OCI-LY7 (cell line): ENCODE data around the gene FGR. TPM values are rescaled to one million over a fixed set of nuclear protein-coding genes. Genes with fewer than 3 reads are reported as not detected.

Source experiments
- BruUV-seq: library from RNA; stranded (reverse); fragments of 400-500 nt; replicated peaks from 2 replicates; lab custom pipeline; 2021; lab: Mats Ljungman, UMichigan
- CTCF ChIA-PET: fragments of 300-600 bp; sonication (Branson Sonifier 250); formaldehyde crosslinking; loops from one replicate; lab custom pipeline; 2022; ENCODE audit warnings: antibody characterized with exemption; ENCODE audit not compliant: unreplicated experiment; lab: Charles Lee
- POLR2A ChIA-PET: fragments of 300-600 bp; sonication (Branson Sonifier 250); formaldehyde crosslinking; loops from one replicate; lab custom pipeline; 2022; ENCODE audit warnings: antibody characterized with exemption; lab: Charles Lee
- DNase-seq: peaks from one replicate; pipeline ENCODE4 v3.0.0-alpha.2; 2015; ENCODE audit warnings: low spot score
- H2AFZ ChIP-seq: fragments of 200-600 bp; sonication (generic), shearing (Covaris generic); 2 replicates; pipeline ENCODE4 v1.6.1; 2014; ENCODE audit warnings: mild to moderate bottlenecking, antibody characterized with exemption, low read length, moderate library complexity
- H3K27ac ChIP-seq: fragments of 200-600 bp; sonication (generic); 2 replicates; pipeline ENCODE4 v1.5.1; 2014; ENCODE audit warnings: mixed run types, low read depth, mild to moderate bottlenecking, moderate library complexity, low read length, inconsistent platforms; ENCODE audit not compliant: poor library complexity, severe bottlenecking
- H3K36me3 ChIP-seq: fragments of 200-600 bp; sonication (generic); 2 replicates; pipeline ENCODE4 v1.6.1; 2014; ENCODE audit warnings: mild to moderate bottlenecking, antibody characterized with exemption, low read length, moderate library complexity, mixed read lengths; ENCODE audit not compliant: insufficient read depth
- H3K4me1 ChIP-seq: fragments of 200-600 bp; sonication (generic); 2 replicates; pipeline ENCODE4 v1.5.1; 2014; ENCODE audit warnings: mild to moderate bottlenecking, low read length; ENCODE audit not compliant: insufficient read depth, poor library complexity, severe bottlenecking
- H3K4me2 ChIP-seq: fragments of 200-600 bp; sonication (generic); 2 replicates; pipeline ENCODE4 v1.6.1; 2014; ENCODE audit warnings: mild to moderate bottlenecking, low read length
- H3K4me3 ChIP-seq: fragments of 200-600 bp; sonication (generic); 2 replicates; pipeline ENCODE4 v1.5.1; 2014; ENCODE audit warnings: mild to moderate bottlenecking, low read depth, low read length; ENCODE audit not compliant: poor library complexity, severe bottlenecking
- H3K79me2 ChIP-seq: fragments of 200-600 bp; sonication (generic); 2 replicates; pipeline ENCODE4 v1.6.1; 2016; ENCODE audit warnings: low read depth, mild to moderate bottlenecking, low read length, moderate library complexity, mixed read lengths; ENCODE audit not compliant: insufficient read depth
- H3K9me2 ChIP-seq: fragments of 200-600 bp; sonication (generic); 2 replicates; pipeline ENCODE4 v1.6.1; 2016; ENCODE audit warnings: mild to moderate bottlenecking, low read length, mixed read lengths; ENCODE audit not compliant: insufficient read depth
- H3K9me3 ChIP-seq: fragments of 200-600 bp; sonication (generic); 2 replicates; pipeline ENCODE4 v1.6.1; 2014; ENCODE audit warnings: mild to moderate bottlenecking, mixed run types, low read length, mixed read lengths
- H4K20me1 ChIP-seq: fragments of 200-600 bp; sonication (generic); 2 replicates; pipeline ENCODE4 v1.6.1; 2014; ENCODE audit warnings: mild to moderate bottlenecking, antibody characterized with exemption, low read length, moderate library complexity, mixed read lengths; ENCODE audit not compliant: insufficient read depth
- EZH2phosphoT487 ChIP-seq: fragments of 200-600 bp; sonication (generic); IDR thresholded peaks from 2 replicates; pipeline ENCODE4 v1.6.1; 2018; ENCODE audit warnings: low read depth, borderline replicate concordance, mild to moderate bottlenecking, mixed run types, antibody characterized with exemption, low read length, moderate library complexity, mixed read lengths
- intact Hi-C: fragments of 100-400 bp; cut with micrococcal nuclease; formaldehyde crosslinking; loops from one replicate; pipeline ENCODE4 v1.10.0; 2022; ENCODE audit not compliant: unreplicated experiment
- total RNA-seq, 2 experiments: library from RNA; depleted of rRNA in 1 of 2; stranded (reverse); fragments of >200 nt in 1 of 2; shearing (Covaris generic) in 1 of 2; gene quantifications; 2 replicates each; pipeline ENCODE4 v1.2.3, GENCODE V29; 2014 to 2022
- TF ChIP-seq, protein P1 (sequence below): fragments of 200-600 bp; sonication (generic); conservative IDR thresholded peaks from 2 replicates; pipeline ENCODE4 v1.5.1; 2014; ENCODE audit warnings: mild to moderate bottlenecking, antibody characterized with exemption, low read length, moderate library complexity, mixed read lengths

The FGR gene
- total RNA-seq, 2 experiments from 2014 or later, result 1.2 to 2.2 TPM

DNA sequence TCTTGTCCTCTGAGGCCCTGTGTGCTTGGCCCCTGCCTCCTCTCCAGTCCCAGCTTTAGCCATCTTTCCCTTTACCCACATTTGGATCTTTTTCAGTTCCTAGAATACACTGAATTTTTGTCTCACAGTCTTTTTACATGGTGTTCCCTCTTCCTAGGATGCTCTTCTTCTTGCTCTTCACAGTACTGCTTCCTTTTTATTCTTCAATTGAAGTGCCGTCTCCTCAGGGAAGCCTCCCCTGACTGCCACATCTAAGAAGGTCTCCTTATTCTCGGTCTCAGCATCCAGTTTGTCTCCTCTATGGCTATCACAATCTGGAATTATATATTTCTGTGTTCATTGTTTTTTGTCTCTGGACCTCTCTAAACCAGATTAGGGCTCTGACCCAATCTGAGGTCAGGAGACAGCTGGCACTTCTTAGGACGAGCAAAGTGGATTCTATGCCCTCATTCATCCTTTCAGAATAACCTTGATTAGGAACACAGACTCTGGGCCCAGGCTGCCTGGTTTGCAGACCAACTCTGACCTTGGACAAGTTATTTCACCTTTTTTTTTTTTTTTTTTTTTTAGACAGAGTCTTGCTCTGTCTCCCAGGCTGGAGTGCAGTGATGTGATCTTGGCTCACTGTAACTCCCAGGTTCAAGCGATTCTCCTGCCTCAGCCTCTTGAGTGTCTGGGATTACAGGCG, 3.2 kb upstream of the FGR start:
- Histone ChIP-seq H3K9me3 (no peaks in the 10 kb centered on the region), H3K4me2 (no peak overlapping the region), H3K4me3 (no peak overlapping the region), H3K9me2 (no peaks in the 10 kb centered on the region), H3K36me3 (no peaks in the 10 kb centered on the region), H3K4me1 (peaks cover 13% of the 10 kb centered on the region), H4K20me1 (no peaks in the 10 kb centered on the region), H3K79me2 (no peaks in the 10 kb centered on the region), H3K27ac (no peak overlapping the region), H2AFZ (no peak overlapping the region)
- TF ChIP-seq, protein P1, sequence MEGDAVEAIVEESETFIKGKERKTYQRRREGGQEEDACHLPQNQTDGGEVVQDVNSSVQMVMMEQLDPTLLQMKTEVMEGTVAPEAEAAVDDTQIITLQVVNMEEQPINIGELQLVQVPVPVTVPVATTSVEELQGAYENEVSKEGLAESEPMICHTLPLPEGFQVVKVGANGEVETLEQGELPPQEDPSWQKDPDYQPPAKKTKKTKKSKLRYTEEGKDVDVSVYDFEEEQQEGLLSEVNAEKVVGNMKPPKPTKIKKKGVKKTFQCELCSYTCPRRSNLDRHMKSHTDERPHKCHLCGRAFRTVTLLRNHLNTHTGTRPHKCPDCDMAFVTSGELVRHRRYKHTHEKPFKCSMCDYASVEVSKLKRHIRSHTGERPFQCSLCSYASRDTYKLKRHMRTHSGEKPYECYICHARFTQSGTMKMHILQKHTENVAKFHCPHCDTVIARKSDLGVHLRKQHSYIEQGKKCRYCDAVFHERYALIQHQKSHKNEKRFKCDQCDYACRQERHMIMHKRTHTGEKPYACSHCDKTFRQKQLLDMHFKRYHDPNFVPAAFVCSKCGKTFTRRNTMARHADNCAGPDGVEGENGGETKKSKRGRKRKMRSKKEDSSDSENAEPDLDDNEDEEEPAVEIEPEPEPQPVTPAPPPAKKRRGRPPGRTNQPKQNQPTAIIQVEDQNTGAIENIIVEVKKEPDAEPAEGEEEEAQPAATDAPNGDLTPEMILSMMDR, result no peak
- TF ChIP-seq EZH2phosphoT487, result no peak
- BruUV-seq, result no TSS peak
- no peak for DNase-seq
- POLR2A ChIA-PET, result no interaction called here
- intact Hi-C loops, result no loop called here
- CTCF ChIA-PET, result no interaction called here

DNA sequence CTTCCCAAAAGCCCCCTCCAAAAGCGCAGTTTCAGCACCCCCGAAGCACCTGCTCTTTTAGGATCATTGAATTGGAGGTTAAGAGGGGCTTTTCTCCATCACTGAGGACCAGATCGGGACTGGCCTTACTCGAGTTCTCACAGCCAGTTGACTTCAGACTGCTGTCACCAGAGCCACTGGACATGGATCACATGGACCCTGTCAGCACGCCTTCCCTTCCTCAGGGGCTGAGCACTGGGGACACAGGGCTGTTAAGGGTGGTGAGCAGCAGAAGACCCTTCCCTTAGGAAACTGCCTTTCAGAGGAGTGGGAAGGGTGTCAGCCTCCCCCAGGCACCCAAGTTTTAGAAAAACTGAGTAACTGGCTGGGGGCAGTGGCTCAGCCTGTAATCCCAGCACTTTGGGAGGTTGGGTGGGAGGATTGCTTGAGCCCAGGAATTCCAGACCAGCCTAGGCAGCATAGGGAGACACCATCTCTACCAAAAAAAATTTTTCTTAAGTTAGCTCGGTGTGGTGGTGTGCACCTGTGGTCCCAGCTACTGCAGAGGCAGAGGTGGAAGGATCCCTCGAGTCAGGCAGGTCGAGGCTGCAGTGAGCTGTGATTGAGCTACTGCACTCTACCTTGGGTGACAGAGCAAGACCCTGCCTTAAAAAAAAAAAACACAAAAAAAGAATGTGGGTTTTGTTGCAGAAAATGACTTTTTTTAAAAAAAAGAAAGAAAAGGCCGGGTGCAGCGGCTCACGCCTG, 584 bp upstream of the FGR start:
- no peak overlapping the region for H2AFZ ChIP-seq
- no peak for DNase-seq
- no peak overlapping the region for H3K4me3 ChIP-seq
- CTCF ChIA-PET, result no interaction called here
- intact Hi-C loops, result no loop called here
- no peak for TF ChIP-seq EZH2phosphoT487
- TF ChIP-seq, protein P1, result no peak
- BruUV-seq, result no TSS peak
- H4K20me1 ChIP-seq, result no peaks in the 10 kb centered on the region
- no peaks in the 10 kb centered on the region for H3K9me2 ChIP-seq
- H3K4me2 ChIP-seq, result no peak overlapping the region
- H3K36me3 ChIP-seq, result no peaks in the 10 kb centered on the region
- H3K79me2 ChIP-seq, result no peaks in the 10 kb centered on the region
- no peaks in the 10 kb centered on the region for H3K9me3 ChIP-seq
- H3K4me1 ChIP-seq, result peaks cover 40% of the 10 kb centered on the region
- POLR2A ChIA-PET, result interaction anchor here (0.6 to 0.7 kb wide), 3 partner anchors 7 to 257 kb away, joined by 3 to 4 read pairs (median 4); no protein-coding TSS in a partner anchor
- H3K27ac ChIP-seq, result no peak overlapping the region
